Hepatocyte (in vitro differentiated cells): Measurements from ENCODE around the gene ATP5MK.

Experiments
- EZH2phosphoT487 ChIP-seq: fragments of 200-600 bp; sonication (generic); IDR thresholded peaks from one replicate; pipeline ENCODE4 v1.6.1; 2018; ENCODE audit warnings: antibody characterized with exemption, mild to moderate bottlenecking, low read depth, moderate library complexity; ENCODE audit not compliant: unreplicated experiment, severe bottlenecking
- TF ChIP-seq, protein P1 (sequence below): fragments of 200-600 bp; sonication (generic); IDR thresholded peaks from 2 replicates; pipeline ENCODE4 v1.5.1; 2016; ENCODE audit warnings: antibody characterized with exemption, mild to moderate bottlenecking; ENCODE audit not compliant: poor library complexity

DNA sequence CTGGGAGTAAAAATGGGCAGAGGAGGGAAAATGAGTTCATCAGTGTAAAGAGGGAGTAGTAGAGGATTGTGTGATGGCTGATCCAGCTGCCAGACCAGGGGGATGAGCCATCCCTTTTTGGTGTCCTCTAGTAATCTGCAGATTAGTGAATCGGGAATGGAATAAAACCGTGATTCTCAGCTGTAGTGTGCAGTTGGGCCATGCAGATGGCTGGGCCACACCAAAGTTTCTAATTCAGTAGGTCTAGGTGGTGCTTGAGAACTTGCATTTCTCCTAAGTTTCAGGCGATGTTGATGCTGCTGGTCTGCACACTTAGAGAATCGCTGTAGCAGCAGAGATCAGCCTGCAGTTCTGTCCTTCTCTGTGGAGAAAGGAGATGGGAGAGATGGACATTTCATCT is 22.8 kb upstream of the ATP5MK start:
- TF ChIP-seq, protein P1, sequence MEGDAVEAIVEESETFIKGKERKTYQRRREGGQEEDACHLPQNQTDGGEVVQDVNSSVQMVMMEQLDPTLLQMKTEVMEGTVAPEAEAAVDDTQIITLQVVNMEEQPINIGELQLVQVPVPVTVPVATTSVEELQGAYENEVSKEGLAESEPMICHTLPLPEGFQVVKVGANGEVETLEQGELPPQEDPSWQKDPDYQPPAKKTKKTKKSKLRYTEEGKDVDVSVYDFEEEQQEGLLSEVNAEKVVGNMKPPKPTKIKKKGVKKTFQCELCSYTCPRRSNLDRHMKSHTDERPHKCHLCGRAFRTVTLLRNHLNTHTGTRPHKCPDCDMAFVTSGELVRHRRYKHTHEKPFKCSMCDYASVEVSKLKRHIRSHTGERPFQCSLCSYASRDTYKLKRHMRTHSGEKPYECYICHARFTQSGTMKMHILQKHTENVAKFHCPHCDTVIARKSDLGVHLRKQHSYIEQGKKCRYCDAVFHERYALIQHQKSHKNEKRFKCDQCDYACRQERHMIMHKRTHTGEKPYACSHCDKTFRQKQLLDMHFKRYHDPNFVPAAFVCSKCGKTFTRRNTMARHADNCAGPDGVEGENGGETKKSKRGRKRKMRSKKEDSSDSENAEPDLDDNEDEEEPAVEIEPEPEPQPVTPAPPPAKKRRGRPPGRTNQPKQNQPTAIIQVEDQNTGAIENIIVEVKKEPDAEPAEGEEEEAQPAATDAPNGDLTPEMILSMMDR = no peak
- no peak for TF ChIP-seq EZH2phosphoT487
